Karpas-422 (cell line): ENCODE measurements around the gene PCNX1. TPM values are rescaled to one million over a fixed set of nuclear protein-coding genes. Genes with fewer than 3 reads are reported as not detected.

Source experiments
- DNase-seq: peaks from one replicate; pipeline ENCODE4 v3.0.0-alpha.2; 2015
- H2AFZ ChIP-seq: fragments of 200-600 bp; sonication (generic); 2 replicates; pipeline ENCODE4 v1.6.1; 2014; ENCODE audit warnings: antibody characterized with exemption, low read length, mixed read lengths
- H3K27ac ChIP-seq: fragments of 200-600 bp; sonication (generic); 2 replicates; pipeline ENCODE4 v1.5.1; 2014; ENCODE audit warnings: mild to moderate bottlenecking, low read length, moderate library complexity
- H3K27me3 ChIP-seq: fragments of 200-600 bp; sonication (generic); 2 replicates; pipeline ENCODE4 v1.6.1; 2014; ENCODE audit warnings: low read length, mixed read lengths
- H3K36me3 ChIP-seq: fragments of 200-600 bp; sonication (generic); 2 replicates; pipeline ENCODE4 v1.6.1; 2014; ENCODE audit warnings: low read length, mixed read lengths; ENCODE audit not compliant: insufficient read depth
- H3K4me1 ChIP-seq: fragments of 200-600 bp; sonication (generic); 2 replicates; pipeline ENCODE4 v1.6.1; 2014; ENCODE audit warnings: mild to moderate bottlenecking, low read length, mixed read lengths
- H3K4me2 ChIP-seq: fragments of 200-600 bp; sonication (generic); 2 replicates; pipeline ENCODE4 v1.6.1; 2014; ENCODE audit warnings: low read length, low read depth, mild to moderate bottlenecking; ENCODE audit not compliant: poor library complexity, severe bottlenecking
- H3K4me3 ChIP-seq: fragments of 200-600 bp; sonication (generic); 2 replicates; pipeline ENCODE4 v1.5.1; 2014; ENCODE audit warnings: mild to moderate bottlenecking, antibody characterized with exemption, low read length, mixed read lengths
- H3K79me2 ChIP-seq: fragments of 200-600 bp; sonication (generic); 2 replicates; pipeline ENCODE4 v1.6.1; 2014; ENCODE audit warnings: mild to moderate bottlenecking, low read length, mixed read lengths
- H3K9ac ChIP-seq: fragments of 200-600 bp; sonication (generic); 2 replicates; pipeline ENCODE4 v1.6.0; 2014; ENCODE audit warnings: low read length
- H3K9me2 ChIP-seq: fragments of 200-600 bp; sonication (generic), shearing (Covaris generic); replicated peaks from 2 replicates; pipeline ENCODE4 v1.6.0; 2014; ENCODE audit warnings: mild to moderate bottlenecking, low read length, moderate library complexity; ENCODE audit not compliant: insufficient read depth
- H3K9me3 ChIP-seq: fragments of 300-700, 200-600 bp; sonication (generic); 2 replicates; pipeline ENCODE4 v1.6.1; 2014; ENCODE audit warnings: low read length, mixed read lengths
- H4K20me1 ChIP-seq: fragments of 200-600 bp; sonication (generic); 2 replicates; pipeline ENCODE4 v1.6.1; 2014; ENCODE audit warnings: mild to moderate bottlenecking, antibody characterized with exemption, low read length, low read depth; ENCODE audit not compliant: insufficient read depth
- total RNA-seq: library from RNA; depleted of rRNA; stranded (reverse); fragments of >200 nt; shearing (Covaris generic); gene quantifications from 2 replicates; pipeline ENCODE4 v1.2.3, GENCODE V29; 2014; ENCODE audit warnings: low replicate concordance

The PCNX1 gene
- total RNA-seq, 1 experiment from 2014 or later: 58.7 TPM

DNA sequence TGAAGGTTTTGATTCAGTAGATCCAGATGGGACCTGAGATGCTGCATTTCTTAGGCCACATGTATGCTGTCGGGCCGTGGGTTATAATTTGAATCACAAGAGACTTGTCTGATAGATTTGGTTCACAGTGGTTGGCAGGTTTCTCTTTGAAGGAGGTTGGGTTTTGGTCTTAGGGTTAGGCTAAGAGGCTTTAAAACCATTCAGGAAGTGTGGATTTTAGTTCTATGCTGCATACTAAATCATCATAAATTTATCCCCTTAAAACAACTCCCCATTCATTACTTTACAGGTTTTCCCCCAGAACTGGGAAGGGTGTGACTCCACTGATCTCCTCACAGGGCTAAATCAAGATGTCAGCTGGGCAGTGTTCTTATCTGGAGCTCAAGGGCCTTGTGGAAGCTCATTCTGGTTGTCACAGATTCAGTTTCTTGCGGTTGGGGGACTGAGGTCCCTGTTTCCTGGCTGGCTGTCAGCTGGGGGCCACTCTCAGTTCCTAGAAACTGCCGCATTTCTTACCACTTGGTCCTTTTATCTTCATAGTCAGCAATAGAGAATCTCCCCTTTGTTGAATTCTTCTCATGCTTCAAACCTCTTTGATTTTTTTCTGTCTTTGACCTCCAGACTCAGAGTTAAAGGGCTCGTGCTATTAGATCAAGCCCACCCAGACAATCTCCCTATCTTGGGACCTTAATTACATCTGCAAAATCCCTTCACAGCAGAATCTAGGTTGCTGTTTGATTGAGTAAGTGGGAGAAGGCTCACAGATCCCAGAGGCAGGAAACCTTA, 20.6 kb upstream of the PCNX1 start:
- Histone ChIP-seq H3K4me2 (no peak overlapping the region), H3K9me2 (no peaks in the 10 kb centered on the region; the same call in 1 of the 2 replicates), H3K4me1 (peaks cover 23% of the 10 kb centered on the region), H3K9me3 (no peaks in the 10 kb centered on the region), H2AFZ (no peak overlapping the region), H3K9ac (no peak overlapping the region), H3K4me3 (no peak overlapping the region), H3K27ac (no peak overlapping the region), H4K20me1 (no peaks in the 10 kb centered on the region), H3K36me3 (no peaks in the 10 kb centered on the region), H3K79me2 (no peaks in the 10 kb centered on the region), H3K27me3 (peaks cover 2% of the 10 kb centered on the region; the same call in 1 of the 2 replicates)
- no peak for DNase-seq

DNA sequence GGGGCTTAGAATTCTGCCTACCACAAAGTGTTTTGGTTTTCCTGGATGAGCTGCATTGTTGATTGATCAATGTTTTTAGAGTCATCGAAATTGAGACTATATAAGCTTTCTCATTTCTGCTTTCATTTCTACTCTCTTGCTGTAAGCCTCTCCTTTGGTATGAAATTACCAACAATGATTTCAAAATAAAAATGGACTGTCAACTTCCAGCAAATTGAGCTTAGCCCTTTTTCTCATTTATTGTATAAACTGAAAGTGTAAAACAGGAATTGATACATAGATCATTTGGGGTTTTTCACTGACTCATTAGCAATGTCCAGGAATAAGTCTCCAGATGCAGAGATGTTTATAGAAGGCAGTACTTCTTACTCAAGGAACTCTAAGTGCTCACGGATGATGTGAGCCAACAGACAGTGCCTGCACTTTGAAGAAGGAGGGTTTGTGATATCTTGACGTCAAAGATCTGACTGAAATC, 20.0 kb upstream of the PCNX1 start:
- Histone ChIP-seq H3K4me3 (no peak overlapping the region), H3K9me3 (no peaks in the 10 kb centered on the region), H3K4me1 (peaks cover 18% of the 10 kb centered on the region), H3K4me2 (no peak overlapping the region), H3K9ac (no peak overlapping the region), H4K20me1 (no peaks in the 10 kb centered on the region), H3K9me2 (no peaks in the 10 kb centered on the region), H2AFZ (no peak overlapping the region), H3K27ac (no peak overlapping the region), H3K36me3 (no peaks in the 10 kb centered on the region), H3K79me2 (no peaks in the 10 kb centered on the region), H3K27me3 (peaks cover 2% of the 10 kb centered on the region; the same call in 1 of the 2 replicates)
- no peak for DNase-seq

GRCh38 chr14:70887737-70888499, 19.3 kb upstream of the PCNX1 start:
- H3K4me2 ChIP-seq: no peak overlapping the region
- no peaks in the 10 kb centered on the region for H3K9me3 ChIP-seq
- H3K79me2 ChIP-seq: no peaks in the 10 kb centered on the region
- no peaks in the 10 kb centered on the region for H4K20me1 ChIP-seq
- no peak overlapping the region for H3K27ac ChIP-seq
- no peak overlapping the region for H2AFZ ChIP-seq
- no peak overlapping the region for H3K4me3 ChIP-seq
- no peaks in the 10 kb centered on the region for H3K9me2 ChIP-seq
- DNase-seq: peak; percentile 72
- H3K4me1 ChIP-seq: peaks cover 18% of the 10 kb centered on the region
- no peak overlapping the region for H3K9ac ChIP-seq
- no peaks in the 10 kb centered on the region for H3K36me3 ChIP-seq
- H3K27me3 ChIP-seq: peaks cover 2% of the 10 kb centered on the region; the same call in 1 of the 2 replicates

GRCh38 chr14:70888681-70889175, 18.5 kb upstream of the PCNX1 start:
- no peaks in the 10 kb centered on the region for H3K9me2 ChIP-seq
- no peaks in the 10 kb centered on the region for H3K9me3 ChIP-seq
- no peaks in the 10 kb centered on the region for H3K79me2 ChIP-seq
- peak overlapping the region; percentile 15; the same call in 1 of the 2 replicates for H3K9ac ChIP-seq
- H3K27me3 ChIP-seq: peaks cover 2% of the 10 kb centered on the region; the same call in 1 of the 2 replicates
- H3K4me3 ChIP-seq: no peak overlapping the region
- H3K36me3 ChIP-seq: no peaks in the 10 kb centered on the region
- DNase-seq: peak; percentile 49
- no peak overlapping the region for H3K27ac ChIP-seq
- H4K20me1 ChIP-seq: no peaks in the 10 kb centered on the region
- H3K4me2 ChIP-seq: peak overlapping the region; percentile 49
- peak overlapping the region; percentile 45; the same call in 1 of the 2 replicates for H2AFZ ChIP-seq
- peaks cover 18% of the 10 kb centered on the region for H3K4me1 ChIP-seq

DNA sequence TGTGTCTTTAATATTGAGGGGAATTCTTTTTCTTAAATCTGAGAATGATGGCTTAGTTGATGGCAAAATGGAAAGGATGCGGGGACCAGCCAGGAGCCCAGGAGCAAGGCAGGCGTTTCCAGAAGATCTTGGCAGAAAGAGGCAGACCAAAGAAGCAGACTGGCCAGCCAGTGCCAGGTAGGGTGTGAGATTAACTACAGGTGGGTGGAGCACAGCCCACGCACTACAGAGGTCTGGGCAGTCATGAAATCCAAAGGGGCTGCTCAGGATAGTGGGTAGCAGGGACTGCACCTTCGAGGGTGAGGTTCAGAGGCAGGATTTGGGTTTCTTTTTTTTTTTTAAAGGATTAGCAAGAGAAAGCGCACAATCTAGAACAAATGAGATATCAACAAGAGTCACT, 17.7 kb upstream of the PCNX1 start:
- Histone ChIP-seq H3K9me3 (no peaks in the 10 kb centered on the region), H3K27me3 (peaks cover 2% of the 10 kb centered on the region; the same call in 1 of the 2 replicates), H3K4me3 (no peak overlapping the region), H3K9ac (no peak overlapping the region), H3K4me2 (no peak overlapping the region), H4K20me1 (no peaks in the 10 kb centered on the region), H3K36me3 (no peaks in the 10 kb centered on the region), H2AFZ (no peak overlapping the region), H3K4me1 (peaks cover 18% of the 10 kb centered on the region), H3K9me2 (no peaks in the 10 kb centered on the region), H3K27ac (no peak overlapping the region), H3K79me2 (no peaks in the 10 kb centered on the region)
- no peak for DNase-seq

DNA sequence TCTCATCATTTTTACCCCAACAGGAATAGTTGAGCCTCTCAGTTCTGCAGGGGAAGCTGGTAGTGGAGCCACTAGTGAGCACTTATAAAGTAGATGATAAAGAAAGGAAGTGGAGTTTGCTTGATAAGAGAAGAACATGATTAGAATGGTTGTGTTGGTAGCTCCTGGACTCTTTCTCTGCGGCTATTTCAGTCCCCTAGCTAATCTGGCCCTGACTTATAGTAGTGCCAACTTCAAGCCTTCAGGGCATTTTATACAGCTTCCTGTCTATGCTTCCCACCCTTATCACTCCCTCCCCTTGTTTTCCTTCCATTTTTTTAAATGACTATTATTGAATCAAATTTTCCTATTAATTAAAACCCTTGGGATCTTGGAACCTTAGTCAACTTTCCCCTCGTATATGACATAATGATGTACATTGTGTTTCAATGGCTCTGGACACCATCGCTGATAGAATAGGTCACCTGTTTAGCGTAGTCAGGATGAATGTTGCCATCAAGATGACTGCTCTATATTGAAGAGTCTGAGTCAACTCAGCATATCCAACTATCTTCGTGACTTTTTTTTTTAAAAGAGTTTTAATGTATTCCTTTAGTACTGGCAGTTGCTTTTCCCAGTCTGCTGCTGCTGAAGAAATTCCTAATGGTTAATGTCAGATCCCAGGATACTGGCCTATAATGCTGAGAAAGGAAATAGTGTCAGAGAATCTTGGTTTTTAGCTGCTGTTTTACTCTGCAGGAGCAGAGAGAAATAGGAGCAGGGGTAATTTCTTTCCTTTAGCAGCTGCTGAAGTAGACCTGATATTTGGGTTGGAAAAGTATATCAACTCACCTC, 16.2 kb upstream of the PCNX1 start:
- Histone ChIP-seq H2AFZ (no peak overlapping the region), H3K4me3 (no peak overlapping the region), H3K4me2 (no peak overlapping the region), H3K36me3 (no peaks in the 10 kb centered on the region), H3K9me3 (no peaks in the 10 kb centered on the region), H3K27me3 (peaks cover 2% of the 10 kb centered on the region; the same call in 1 of the 2 replicates), H3K9me2 (no peaks in the 10 kb centered on the region), H4K20me1 (no peaks in the 10 kb centered on the region), H3K9ac (no peak overlapping the region), H3K79me2 (no peaks in the 10 kb centered on the region), H3K27ac (no peak overlapping the region), H3K4me1 (peaks cover 18% of the 10 kb centered on the region)
- DNase-seq: no peak

DNA sequence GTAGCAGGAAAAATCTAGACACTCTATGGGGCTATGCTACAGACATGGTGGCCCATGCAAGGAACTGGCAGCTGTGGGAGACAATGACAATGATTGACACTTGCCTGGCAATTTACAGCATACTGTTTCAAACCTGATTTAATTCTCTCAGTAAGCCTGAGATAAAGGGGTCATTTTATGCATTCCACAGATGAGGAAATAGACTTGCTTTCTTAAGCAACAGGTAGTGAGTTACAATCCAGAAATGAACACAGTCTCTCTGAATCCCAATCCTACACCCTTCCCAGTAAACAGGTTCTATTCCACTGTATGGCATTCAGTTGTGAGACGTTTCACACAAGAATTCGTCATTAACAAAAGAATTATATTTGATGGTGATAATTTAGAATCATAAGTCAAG, 15.5 kb upstream of the PCNX1 start:
- Histone ChIP-seq H3K27ac (no peak overlapping the region), H2AFZ (no peak overlapping the region), H3K4me3 (no peak overlapping the region), H3K79me2 (no peaks in the 10 kb centered on the region), H3K9me2 (no peaks in the 10 kb centered on the region), H3K9ac (no peak overlapping the region), H3K27me3 (peaks cover 5% of the 10 kb centered on the region; the same call in 1 of the 2 replicates), H4K20me1 (no peaks in the 10 kb centered on the region), H3K36me3 (no peaks in the 10 kb centered on the region), H3K4me1 (peaks cover 18% of the 10 kb centered on the region), H3K9me3 (no peaks in the 10 kb centered on the region), H3K4me2 (no peak overlapping the region)
- DNase-seq: no peak
